ENCODE data around the gene DPY19L3. TPM values are rescaled to one million over a fixed set of nuclear protein-coding genes. Genes with fewer than 3 reads are reported as not detected.

Gene DPY19L3
- total RNA-seq, 2 experiments from 2014 or later = 7.3 to 8.5 TPM

DNA sequence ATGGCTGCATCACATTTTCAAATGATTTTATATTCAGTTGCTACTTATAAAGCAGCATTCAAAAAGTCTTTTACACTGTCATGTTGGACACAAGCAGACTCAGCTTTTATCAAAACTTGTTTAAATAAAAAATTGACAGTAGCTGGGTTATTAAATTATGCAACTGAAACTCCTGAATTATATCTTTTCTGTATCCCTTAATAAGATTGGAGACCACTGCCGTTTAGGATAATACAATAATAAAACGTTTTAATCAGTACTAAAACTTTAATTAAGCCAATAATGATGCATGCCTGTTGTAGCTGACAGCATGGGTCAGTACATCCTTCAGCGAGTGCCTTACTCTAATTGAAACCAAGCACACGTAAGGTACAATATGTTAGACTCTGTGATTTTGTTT lies 78.0 kb downstream of the DPY19L3 start:
- H3K36me3 Mint-ChIP-seq (ENCODE audit: low read depth) = peaks cover 61% of the 10 kb centered on the region
- no peak for TF ChIP-seq CTCF (IDR thresholded peaks at IDR 0.05)

DNA sequence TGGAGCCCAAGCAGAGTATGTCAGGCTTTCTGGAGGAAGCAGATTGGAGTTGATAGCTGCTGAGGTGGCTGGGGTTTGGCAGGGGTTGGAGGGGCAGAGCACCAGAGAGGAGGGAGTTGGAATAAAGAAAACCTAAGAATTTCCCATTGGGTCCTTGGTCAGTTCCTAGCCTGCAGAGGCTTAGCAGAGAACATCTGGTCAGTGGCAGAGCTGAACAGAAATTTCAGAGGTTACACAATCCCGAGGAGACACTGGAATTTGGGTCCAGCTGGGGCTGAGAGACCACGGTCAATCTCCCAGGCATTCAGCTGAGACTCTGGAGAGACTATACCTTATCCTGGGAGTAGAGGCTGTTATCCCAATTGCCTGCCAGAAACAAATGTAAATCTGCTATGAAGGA lies 84.4 kb downstream of the DPY19L3 start:
- Mint-ChIP-seq H3K4me3 (no peak overlapping the region), H3K4me1 (ENCODE audit: low read depth) (no peaks in the 10 kb centered on the region), H3K27me3 (no peaks in the 10 kb centered on the region), H3K36me3 (ENCODE audit: low read depth) (peaks cover 23% of the 10 kb centered on the region), H3K9me3 (peaks cover 1% of the 10 kb centered on the region), H3K27ac (no peak overlapping the region)
- no peaks in the 10 kb centered on the region for H3K27me3 ChIP-seq (ENCODE audit: control insufficient read depth in 1 of 2, insufficient read depth in 2 of 2, low read length in 2 of 2)
- no peak for TF ChIP-seq CTCF (IDR thresholded peaks at IDR 0.05)
- H3K36me3 ChIP-seq (ENCODE audit: insufficient read depth, low read length) = no peaks in the 10 kb centered on the region
- intact Hi-C loops (cut with DNase I, micrococcal nuclease) = no loop called here
- ATAC-seq (ENCODE audit: poor library complexity) = no peak
- ChIA-PET CTCF (no interaction called here), POLR2A (interaction anchor here (0.6 kb wide), 1 partner anchor 485 kb away, joined by 3 read pairs; no protein-coding TSS in a partner anchor)
- DNase-seq = no peak
- H3K9me3 ChIP-seq (ENCODE audit: control insufficient read depth in 1 of 2, insufficient read depth in 1 of 2, low read length in 2 of 2) = peaks cover 0 to 5% of the 10 kb centered on the region in 2 experiments
- no peaks in the 10 kb centered on the region for H3K4me1 ChIP-seq (ENCODE audit: insufficient read depth, low read length)
- H3K27ac ChIP-seq (ENCODE audit: low read depth in 1 of 2, low read length in 2 of 2) = no peak overlapping the region
- H3K4me3 ChIP-seq (ENCODE audit: low read length) = no peak overlapping the region

More for the DNA sequence above, 78.0 kb downstream of the DPY19L3 start:
- ChIA-PET POLR2A (no interaction called here), CTCF (interaction anchor here (0.5 kb wide), 1 partner anchor 60 kb away, joined by 3 read pairs; no protein-coding TSS in a partner anchor)
- Mint-ChIP-seq H3K27me3 (no peaks in the 10 kb centered on the region), H3K27ac (no peak overlapping the region), H3K4me1 (ENCODE audit: low read depth) (no peaks in the 10 kb centered on the region), H3K4me3 (no peak overlapping the region), H3K9me3 (peaks cover 1% of the 10 kb centered on the region)
- Histone ChIP-seq H3K4me3 (ENCODE audit: low read length) (no peak overlapping the region), H3K27ac (ENCODE audit: low read depth in 1 of 2, low read length in 2 of 2) (no peak overlapping the region), H3K36me3 (ENCODE audit: insufficient read depth, low read length) (peaks cover 7% of the 10 kb centered on the region), H3K4me1 (ENCODE audit: insufficient read depth, low read length) (no peaks in the 10 kb centered on the region), H3K27me3 (ENCODE audit: control insufficient read depth in 1 of 2, insufficient read depth in 2 of 2, low read length in 2 of 2) (no peaks in the 10 kb centered on the region), H3K9me3 (ENCODE audit: control insufficient read depth in 1 of 2, insufficient read depth in 1 of 2, low read length in 2 of 2) (no peaks in the 10 kb centered on the region)
- ATAC-seq (ENCODE audit: poor library complexity) (no peak), DNase-seq (no peak)
- intact Hi-C loops (cut with DNase I, micrococcal nuclease) = no loop called here

GRCh38 chr19:32497391-32497790 lies 91.8 kb downstream of the DPY19L3 start:
- no peak for ATAC-seq (ENCODE audit: poor library complexity)
- H3K36me3 Mint-ChIP-seq (ENCODE audit: low read depth) = no peaks in the 10 kb centered on the region

More at GRCh38 chr19:32497391-32497790, 91.8 kb downstream of the DPY19L3 start:
- DNase-seq = no peak
- ChIA-PET POLR2A (no interaction called here), CTCF (no interaction called here)
- H3K9me3 ChIP-seq (ENCODE audit: control insufficient read depth in 1 of 2, insufficient read depth in 1 of 2, low read length in 2 of 2) = no peaks in the 10 kb centered on the region
- Mint-ChIP-seq H3K4me3 (no peak overlapping the region), H3K4me1 (ENCODE audit: low read depth) (no peaks in the 10 kb centered on the region), H3K9me3 (no peaks in the 10 kb centered on the region), H3K27ac (no peak overlapping the region), H3K27me3 (peaks cover 10% of the 10 kb centered on the region)
- H3K27ac ChIP-seq (ENCODE audit: low read depth in 1 of 2, low read length in 2 of 2) = no peak overlapping the region
- TF ChIP-seq CTCF (IDR thresholded peaks at IDR 0.05) = no peak
- no peaks in the 10 kb centered on the region for H3K36me3 ChIP-seq (ENCODE audit: insufficient read depth, low read length)
- no peaks in the 10 kb centered on the region for H3K27me3 ChIP-seq (ENCODE audit: control insufficient read depth in 1 of 2, insufficient read depth in 2 of 2, low read length in 2 of 2)
- intact Hi-C loops (cut with DNase I, micrococcal nuclease) = no loop called here
- H3K4me1 ChIP-seq (ENCODE audit: insufficient read depth, low read length) = no peaks in the 10 kb centered on the region
- H3K4me3 ChIP-seq (ENCODE audit: low read length) = no peak overlapping the region
